OCI-LY3 (cell line): Measurements from ENCODE around the gene COL26A1.

ENCODE experiments used
- CTCF ChIP-seq: fragments of 200-600, 300-600 bp; sonication (generic); IDR thresholded peaks from 2 replicates; pipeline ENCODE4 v1.5.1; 2014; ENCODE audit warnings: antibody characterized with exemption, low read length, low read depth
- EZH2phosphoT487 ChIP-seq: fragments of 200-600 bp; shearing (Covaris generic); IDR thresholded peaks from 2 replicates; pipeline ENCODE4 v1.6.1; 2018; ENCODE audit warnings: antibody characterized with exemption, mixed run types, low read depth

- no peak for TF ChIP-seq CTCF
- TF ChIP-seq EZH2phosphoT487: no peak
Observed at GRCh38 chr7:101379302-101379701, 16.6 kb downstream of the COL26A1 start.
